Measurements from ENCODE around the gene TRIM2. TPM values are rescaled to one million over a fixed set of nuclear protein-coding genes. Genes with fewer than 3 reads are reported as not detected.
"Not testable (repeated sequence)": the region's sequence is repeated elsewhere in the genome, so short reads cannot be mapped to it uniquely, and the experiment has no call there.

TRIM2 gene
- total RNA-seq: 1 to 10 TPM in 1 of 2 donors, under 1 TPM in 1; 0.32 to 4.4 TPM

GRCh38 chr4:153204247-153204671 lies at the start of gene TRIM2:
TRIM2 (plus strand) TSS chr4:153204443; CDS start chr4:153204531, 88 bp downstream.
- H3K9me3 Mint-ChIP-seq: no peaks in the 10 kb centered on the region
- peak within 1 kb of the TSS in 1 of 2 donors; percentile 42 for H3K27ac Mint-ChIP-seq
- no peaks in the 10 kb centered on the region for H3K36me3 Mint-ChIP-seq
- no peak for DNase-seq (ENCODE audit: low spot score in 2 of 2)
- ATAC-seq: no peak

- no peaks in the 10 kb centered on the region for H3K36me3 Mint-ChIP-seq
- H3K27ac Mint-ChIP-seq: no peak overlapping the region
- ATAC-seq (no peak), DNase-seq (ENCODE audit: low spot score in 2 of 2) (no peak)
- H3K9me3 Mint-ChIP-seq: no peaks in the 10 kb centered on the region
Observed at GRCh38 chr4:153155686-153156085, 48.6 kb upstream of the TRIM2 start.

GRCh38 chr4:153156263-153156662 lies 48.0 kb upstream of the TRIM2 start:
- Mint-ChIP-seq H3K36me3 (no peaks in the 10 kb centered on the region), H3K9me3 (no peaks in the 10 kb centered on the region), H3K27ac (no peak overlapping the region)
- ATAC-seq (no peak), DNase-seq (ENCODE audit: low spot score in 2 of 2) (no peak)

GRCh38 chr4:153156721-153157120 lies 47.5 kb upstream of the TRIM2 start:
- DNase-seq (ENCODE audit: low spot score in 2 of 2): no peak
- no peak for ATAC-seq
- no peaks in the 10 kb centered on the region for H3K9me3 Mint-ChIP-seq
- no peaks in the 10 kb centered on the region for H3K36me3 Mint-ChIP-seq
- H3K27ac Mint-ChIP-seq: no peak overlapping the region

GRCh38 chr4:153159016-153159415 lies 45.2 kb upstream of the TRIM2 start:
- peak in 1 of 2 donors; percentile 13 for ATAC-seq
- no peaks in the 10 kb centered on the region for H3K9me3 Mint-ChIP-seq
- peak overlapping the region in 1 of 2 donors; percentile 38 for H3K27ac Mint-ChIP-seq
- DNase-seq (ENCODE audit: low spot score in 2 of 2): no peak
- H3K36me3 Mint-ChIP-seq: no peaks in the 10 kb centered on the region

- DNase-seq (ENCODE audit: low spot score in 2 of 2) (no peak), ATAC-seq (peak; percentile 75 to 87)
- Mint-ChIP-seq H3K27ac (peak overlapping the region in 1 of 2 donors; percentile 38), H3K36me3 (no peaks in the 10 kb centered on the region), H3K9me3 (no peaks in the 10 kb centered on the region)
Observed at GRCh38 chr4:153159728-153160221, 44.5 kb upstream of the TRIM2 start.

GRCh38 chr4:153160821-153161220 lies 43.4 kb upstream of the TRIM2 start:
- ATAC-seq: no peak
- DNase-seq (ENCODE audit: low spot score in 2 of 2): no peak
- Mint-ChIP-seq H3K9me3 (no peaks in the 10 kb centered on the region), H3K36me3 (no peaks in the 10 kb centered on the region), H3K27ac (no peak overlapping the region)

- no peak for ATAC-seq
Observed at GRCh38 chr4:153161226-153161963, 42.8 kb upstream of the TRIM2 start.

GRCh38 chr4:153165236-153165635 lies 39.0 kb upstream of the TRIM2 start:
- H3K27ac Mint-ChIP-seq, ATAC-seq: not testable (repeated sequence)

More at GRCh38 chr4:153161226-153161963, 42.8 kb upstream of the TRIM2 start:
- Mint-ChIP-seq H3K36me3 (no peaks in the 10 kb centered on the region), H3K9me3 (no peaks in the 10 kb centered on the region), H3K27ac (no peak overlapping the region)
- DNase-seq (ENCODE audit: low spot score in 2 of 2): no peak

GRCh38 chr4:153166716-153167501 lies 37.3 kb upstream of the TRIM2 start:
- no peak for ATAC-seq
- H3K36me3 Mint-ChIP-seq: no peaks in the 10 kb centered on the region

More at GRCh38 chr4:153165236-153165635, 39.0 kb upstream of the TRIM2 start:
- DNase-seq (ENCODE audit: low spot score in 2 of 2); H3K36me3 Mint-ChIP-seq; H3K9me3 Mint-ChIP-seq: not testable (repeated sequence)

GRCh38 chr4:153169776-153170175 lies 34.5 kb upstream of the TRIM2 start:
- no peak overlapping the region for H3K27ac Mint-ChIP-seq
- no peaks in the 10 kb centered on the region for H3K9me3 Mint-ChIP-seq
- H3K36me3 Mint-ChIP-seq: no peaks in the 10 kb centered on the region
- no peak for ATAC-seq
- no peak for DNase-seq (ENCODE audit: low spot score in 2 of 2)

More at GRCh38 chr4:153166716-153167501, 37.3 kb upstream of the TRIM2 start:
- no peak overlapping the region for H3K27ac Mint-ChIP-seq
- no peaks in the 10 kb centered on the region for H3K9me3 Mint-ChIP-seq
- DNase-seq (ENCODE audit: low spot score in 2 of 2): no peak

- Mint-ChIP-seq H3K36me3 (no peaks in the 10 kb centered on the region), H3K9me3 (no peaks in the 10 kb centered on the region), H3K27ac (no peak overlapping the region)
- DNase-seq (ENCODE audit: low spot score in 2 of 2) (no peak), ATAC-seq (no peak)
Observed at GRCh38 chr4:153170407-153170806, 33.8 kb upstream of the TRIM2 start.

- Mint-ChIP-seq H3K36me3 (no peaks in the 10 kb centered on the region), H3K9me3 (no peaks in the 10 kb centered on the region), H3K27ac (no peak overlapping the region)
- no peak for DNase-seq (ENCODE audit: low spot score in 2 of 2)
- ATAC-seq: no peak
Observed at GRCh38 chr4:153174821-153175567, 29.2 kb upstream of the TRIM2 start.

GRCh38 chr4:153176938-153177337 lies 27.3 kb upstream of the TRIM2 start:
- Mint-ChIP-seq H3K27ac (no peak overlapping the region), H3K9me3 (no peaks in the 10 kb centered on the region), H3K36me3 (no peaks in the 10 kb centered on the region)
- ATAC-seq (no peak), DNase-seq (ENCODE audit: low spot score in 2 of 2) (no peak)

- DNase-seq (ENCODE audit: low spot score in 2 of 2) (no peak), ATAC-seq (no peak)
- no peak overlapping the region for H3K27ac Mint-ChIP-seq
- H3K9me3 Mint-ChIP-seq: no peaks in the 10 kb centered on the region
- no peaks in the 10 kb centered on the region for H3K36me3 Mint-ChIP-seq
Observed at GRCh38 chr4:153177841-153178240, 26.4 kb upstream of the TRIM2 start.

- H3K9me3 Mint-ChIP-seq: no peaks in the 10 kb centered on the region
- H3K27ac Mint-ChIP-seq: no peak overlapping the region
- H3K36me3 Mint-ChIP-seq: no peaks in the 10 kb centered on the region
- ATAC-seq (no peak), DNase-seq (ENCODE audit: low spot score in 2 of 2) (no peak)
Observed at GRCh38 chr4:153179100-153179499, 25.1 kb upstream of the TRIM2 start.

- no peaks in the 10 kb centered on the region for H3K36me3 Mint-ChIP-seq
- no peak overlapping the region for H3K27ac Mint-ChIP-seq
- DNase-seq (ENCODE audit: low spot score in 2 of 2): no peak
- ATAC-seq: no peak
- H3K9me3 Mint-ChIP-seq: no peaks in the 10 kb centered on the region
Observed at GRCh38 chr4:153181293-153181692, 22.9 kb upstream of the TRIM2 start.
